Naive thymus-derived CD8-positive, alpha-beta T cell (primary cell): ENCODE results near the gene SGK1. TPM values are rescaled to one million over a fixed set of nuclear protein-coding genes. Genes with fewer than 3 reads are reported as not detected.

Source experiments
- ATAC-seq, 2 donors: fragments of 150-1000 bp; cut with Tn5 transposase in 1 of 2; sonication (Bioruptor Pico), chemical (Tn5 transposase) in 1 of 2; 1 replicate in 1 of 2; 2 replicates in 1 of 2; pipeline ENCODE4 v1.10.0; 2021; ENCODE audit warnings: mild to moderate bottlenecking in 2 of 2, moderate library complexity in 2 of 2
- POLR2A ChIA-PET: fragments of 350-600 bp; sonication (Branson Sonifier 250); formaldehyde crosslinking; loops from one replicate; lab custom pipeline; 2021; ENCODE audit warnings: antibody characterized with exemption; lab: Charles Lee
- DNase-seq, 10 donors: peaks; one replicate each; pipeline versions ENCODE4 v3.0.0 to v3.0.0-alpha.2; 2020 to 2022
- H3K27ac Mint-ChIP-seq, 10 donors: one replicate each; pipeline ENCODE4 v1.8.0; 2020 to 2022; ENCODE audit warnings: mild to moderate bottlenecking in 10 of 10, mixed read lengths in 10 of 10, moderate library complexity in 4 of 10, inconsistent platforms in 1 of 10
- H3K27me3 Mint-ChIP-seq, 5 donors: one replicate each; pipeline ENCODE4 v1.8.0; 2021 to 2022; ENCODE audit warnings: mixed read lengths in 5 of 5
- H3K36me3 Mint-ChIP-seq, 3 donors: one replicate each; pipeline ENCODE4 v1.8.0; 2020 to 2022; ENCODE audit warnings: mixed read lengths in 3 of 3, mild to moderate bottlenecking in 2 of 3, inconsistent platforms in 1 of 3
- H3K4me1 Mint-ChIP-seq, 4 donors: one replicate each; pipeline ENCODE4 v1.8.0; 2021 to 2022; ENCODE audit warnings: mixed read lengths in 4 of 4
- H3K4me3 Mint-ChIP-seq, 10 donors: one replicate each; pipeline ENCODE4 v1.8.0; 2020 to 2022; ENCODE audit warnings: mild to moderate bottlenecking in 10 of 10, mixed read lengths in 10 of 10, moderate library complexity in 6 of 10, inconsistent platforms in 1 of 10
- H3K9me3 Mint-ChIP-seq, 9 donors: one replicate each; pipeline ENCODE4 v1.8.0; 2020 to 2022; ENCODE audit warnings: mixed read lengths in 9 of 9, mild to moderate bottlenecking in 3 of 9, inconsistent platforms in 1 of 9, moderate library complexity in 1 of 9
- polyA plus RNA-seq, 3 donors: library from polyadenylated mRNA; unstranded; fragments of 300-500 nt; fragmentation: Illumina TruSeq; gene quantifications; one replicate each; pipeline ENCODE4 v1.2.3, GENCODE V29; 2021
- total RNA-seq, 8 experiments: library from RNA in 2 of 8; stranded (reverse) in 2 of 8; gene quantifications; one replicate each; pipeline ENCODE4 v1.2.3 and lab custom pipeline; 2021 to 2026

The SGK1 gene
- total and polyA plus RNA-seq, 5 experiments from 2014 or later, result 3.7 to 23.5 (median 9.0) TPM

DNA sequence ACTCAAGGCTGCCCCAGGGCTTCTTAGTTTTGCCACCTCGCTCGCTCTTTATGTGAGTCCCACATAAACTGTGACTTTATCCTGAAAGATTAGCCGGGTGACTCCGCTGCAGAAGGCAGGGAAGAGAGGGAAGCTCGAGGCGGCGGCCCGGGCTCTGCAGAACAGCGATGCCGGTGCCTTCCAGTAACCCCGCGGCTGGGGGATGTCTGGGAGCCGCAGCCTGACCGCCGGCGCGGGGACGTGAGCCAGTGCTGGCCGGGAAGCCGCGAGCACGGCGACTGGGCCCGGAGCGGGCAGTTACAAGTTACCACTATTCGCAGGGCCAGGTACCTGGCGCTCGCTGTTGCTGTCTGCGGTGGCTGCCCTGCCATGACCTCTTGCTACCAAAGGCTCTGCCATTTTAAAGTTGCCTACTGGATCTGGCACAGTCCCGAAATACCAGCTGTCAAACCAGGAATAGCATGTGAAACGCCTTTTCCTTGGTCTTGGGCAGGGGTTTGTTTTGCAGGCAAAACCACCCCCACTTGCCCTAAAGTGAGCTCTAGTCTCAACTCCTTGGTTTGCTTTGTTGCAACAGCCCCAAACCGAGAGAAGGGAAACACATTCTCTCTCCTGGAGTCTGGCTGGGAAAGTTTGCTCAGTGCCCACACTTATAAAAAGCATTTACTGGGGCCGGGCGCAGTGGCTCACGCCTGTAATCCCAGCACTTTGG is 141.5 kb downstream of the SGK1 start:
- peak overlapping the region; percentile 87 to 99 (median 94) for H3K27ac Mint-ChIP-seq
- DNase-seq, result peak in 2 of 10 donors; percentile 11 to 17

DNA sequence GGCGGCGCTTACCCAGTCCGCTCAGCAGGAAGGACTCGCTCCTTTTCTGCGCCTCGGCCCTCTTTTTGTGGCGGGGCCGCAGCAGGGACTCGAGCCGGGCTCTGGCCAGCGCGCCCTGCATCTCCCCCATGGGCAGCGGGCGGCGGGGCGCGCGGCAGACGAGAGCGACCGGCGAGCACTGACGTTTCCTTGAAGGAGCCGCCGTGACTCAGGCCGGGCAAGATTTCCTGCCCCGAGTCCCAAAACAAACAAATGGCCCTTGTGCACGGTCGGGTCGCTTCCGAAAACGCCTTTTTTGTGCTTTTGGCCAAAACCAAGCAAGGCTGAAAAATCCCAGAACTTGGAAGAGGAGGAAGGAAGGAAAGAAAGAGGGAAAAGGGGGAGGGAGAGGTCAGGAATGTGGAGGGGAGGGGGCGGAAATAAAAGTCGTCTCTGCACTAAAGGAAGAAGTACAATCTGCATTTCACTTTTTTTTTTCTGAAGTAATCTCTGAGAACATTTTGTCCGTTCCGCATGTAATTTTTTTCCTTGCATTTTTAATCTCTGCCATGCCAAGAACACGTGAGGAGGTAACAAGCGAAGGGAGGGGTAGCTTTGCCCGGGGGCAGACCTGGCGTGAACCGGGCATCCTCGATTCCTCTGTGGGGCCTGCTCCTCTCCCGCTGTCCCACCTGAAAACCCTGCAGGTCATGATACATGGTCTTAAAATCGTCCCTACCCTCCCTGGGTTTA is 142.2 kb downstream of the SGK1 start:
- peak in 5 of 10 donors; percentile 16 to 67 (median 30) for DNase-seq
- H3K9me3 Mint-ChIP-seq, result no peaks in the 10 kb centered on the region
- peak overlapping the region; percentile 80 to 99 (median 96) for H3K4me3 Mint-ChIP-seq
- peaks cover 0 to 34% (median 23%) of the 10 kb centered on the region in 3 donors for H3K36me3 Mint-ChIP-seq
- H3K27ac Mint-ChIP-seq, result peak overlapping the region; percentile 70 to 99 (median 92)
- ATAC-seq, result no peak
- POLR2A ChIA-PET, result interaction anchor here (0.6 to 1.2 kb wide), 5 partner anchors 61 to 470 kb away, joined by 3 to 4 read pairs (median 3); no protein-coding TSS in a partner anchor
- peaks cover 23 to 67% (median 65%) of the 10 kb centered on the region in 4 donors for H3K4me1 Mint-ChIP-seq
- no peaks in the 10 kb centered on the region for H3K27me3 Mint-ChIP-seq

More for the DNA sequence above, 141.5 kb downstream of the SGK1 start:
- Mint-ChIP-seq H3K27me3 (no peaks in the 10 kb centered on the region), H3K4me3 (peak overlapping the region; percentile 80 to 99 (median 96)), H3K36me3 (peaks cover 0 to 27% (median 18%) of the 10 kb centered on the region in 3 donors), H3K9me3 (no peaks in the 10 kb centered on the region), H3K4me1 (peaks cover 18 to 60% (median 57%) of the 10 kb centered on the region in 4 donors)
- ATAC-seq, result no peak
- POLR2A ChIA-PET, result interaction anchor here (0.6 to 1.2 kb wide), 4 partner anchors 60 to 469 kb away, joined by 3 to 4 read pairs (median 4); no protein-coding TSS in a partner anchor

DNA sequence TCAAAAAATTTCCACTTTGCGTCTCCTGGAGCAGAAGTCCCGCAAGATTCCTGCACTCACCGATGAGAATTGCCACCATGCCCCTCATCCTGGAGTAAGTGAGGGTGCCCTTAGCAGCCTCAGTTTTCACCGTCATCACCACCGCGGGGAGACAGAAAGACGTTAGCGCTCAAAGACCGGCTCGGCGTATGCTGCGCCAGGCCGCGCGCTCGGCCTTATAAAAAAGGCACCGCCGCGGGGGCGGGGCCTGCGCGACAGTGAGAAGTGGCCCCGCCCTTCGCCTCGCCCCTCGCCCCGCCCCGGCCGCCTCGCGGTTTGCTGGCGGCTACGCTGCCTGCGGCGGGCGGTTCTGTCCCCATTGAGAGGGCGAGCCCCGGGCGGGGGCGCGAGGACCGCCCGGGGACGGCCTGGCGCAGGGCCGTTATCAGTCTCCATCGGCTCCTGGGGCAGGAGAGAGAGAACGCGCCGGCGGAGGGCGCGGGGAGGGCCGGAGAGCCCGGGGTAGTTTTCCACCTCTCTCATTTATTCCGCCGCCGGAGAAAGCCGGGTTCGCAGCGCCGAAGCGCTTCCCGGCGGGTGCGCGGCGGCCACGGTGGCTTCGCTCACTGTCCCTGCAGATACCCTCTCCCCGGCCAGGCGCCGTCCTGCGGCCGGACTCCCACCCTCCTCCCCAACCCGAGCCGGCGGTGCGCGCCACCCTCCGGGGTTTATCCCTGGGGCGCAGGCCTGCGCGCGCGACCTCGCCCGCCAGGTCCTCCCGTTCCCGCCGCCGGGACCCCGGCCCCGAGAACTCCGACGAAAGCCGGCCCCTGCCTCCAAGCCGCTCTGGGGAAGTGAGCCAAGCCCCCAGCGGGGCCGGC is 143.0 kb downstream of the SGK1 start:
- peak overlapping the region; percentile 88 to 99 (median 96) for H3K27ac Mint-ChIP-seq

DNA sequence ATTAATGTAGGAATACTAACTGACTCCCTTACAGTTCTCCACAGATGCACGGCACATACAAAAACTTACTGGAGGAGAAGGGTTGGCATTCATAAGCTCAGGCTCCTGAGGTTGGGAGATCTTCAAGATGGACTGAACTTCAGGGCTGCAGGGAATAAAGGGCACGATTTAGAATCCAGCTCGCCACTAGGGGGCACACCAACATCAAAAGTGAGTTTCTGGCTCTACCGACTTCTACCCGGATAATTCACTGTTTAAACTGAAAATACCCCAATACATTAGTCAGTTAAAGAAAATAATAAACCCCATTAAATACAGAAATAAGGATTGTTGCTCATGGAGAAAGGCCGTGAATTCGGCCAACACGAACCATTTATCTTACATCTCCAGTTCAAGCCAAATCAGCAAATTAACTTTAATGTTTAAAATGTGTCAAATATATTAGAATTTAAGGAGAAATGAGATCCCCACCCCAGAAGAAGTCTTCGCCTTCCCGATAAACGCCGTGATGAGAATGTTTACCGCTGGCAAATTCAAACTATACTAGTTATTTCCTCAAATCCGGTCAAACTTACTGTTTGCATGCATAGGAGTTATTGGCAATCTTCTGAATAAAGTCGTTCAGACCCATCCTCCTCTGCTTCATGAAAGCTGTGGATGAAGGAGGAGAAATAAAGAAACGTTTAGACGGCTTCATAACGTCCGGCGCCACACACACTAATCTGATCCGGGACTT is 143.8 kb downstream of the SGK1 start:
- peak overlapping the region; percentile 80 to 99 (median 96) for H3K4me3 Mint-ChIP-seq
- peak; percentile 68 to 90 (median 84) for DNase-seq
- H3K9me3 Mint-ChIP-seq, result no peaks in the 10 kb centered on the region
- H3K4me1 Mint-ChIP-seq, result peaks cover 29 to 80% (median 74%) of the 10 kb centered on the region in 4 donors
- peak; percentile 23 to 27 for ATAC-seq
- no peaks in the 10 kb centered on the region for H3K27me3 Mint-ChIP-seq
- H3K36me3 Mint-ChIP-seq, result peaks cover 0 to 50% (median 29%) of the 10 kb centered on the region in 3 donors
- POLR2A ChIA-PET, result interaction anchor here (0.5 to 1.7 kb wide), 8 partner anchors 358 to 766 kb away, joined by 3 to 24 read pairs (median 3); no protein-coding TSS in a partner anchor
- peak overlapping the region; percentile 88 to 99 (median 94) for H3K27ac Mint-ChIP-seq

More for the DNA sequence above, 143.0 kb downstream of the SGK1 start:
- H3K4me1 Mint-ChIP-seq, result peaks cover 27 to 74% (median 71%) of the 10 kb centered on the region in 4 donors
- H3K27me3 Mint-ChIP-seq, result no peaks in the 10 kb centered on the region
- peak overlapping the region; percentile 80 to 99 (median 96) for H3K4me3 Mint-ChIP-seq
- POLR2A ChIA-PET, result interaction anchor here (0.6 to 1.7 kb wide), 4 partner anchors 462 to 640 kb away, joined by 3 to 24 read pairs (median 5); no protein-coding TSS in a partner anchor
- H3K9me3 Mint-ChIP-seq, result no peaks in the 10 kb centered on the region
- peak; percentile 72 to 77 for ATAC-seq
- peak; percentile 85 to 95 (median 93) for DNase-seq
- peaks cover 0 to 42% (median 27%) of the 10 kb centered on the region in 3 donors for H3K36me3 Mint-ChIP-seq

DNA sequence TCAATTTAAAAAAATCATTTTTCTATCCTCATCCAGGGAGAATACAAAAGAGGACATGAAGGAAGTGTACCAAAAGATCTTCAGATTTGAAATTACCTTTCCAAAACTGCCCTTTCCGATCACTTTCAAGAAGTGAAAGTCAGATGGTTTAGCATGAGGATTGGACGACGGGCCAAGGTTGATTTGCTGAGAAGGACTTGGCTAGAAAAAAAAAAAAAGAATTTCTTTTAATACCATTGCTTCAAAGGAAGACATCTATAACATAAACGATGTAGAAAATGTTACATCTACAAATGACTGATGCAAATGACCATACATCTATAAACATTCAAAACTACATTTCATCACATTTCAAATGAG is 144.6 kb downstream of the SGK1 start:
- H3K27ac Mint-ChIP-seq, result peak overlapping the region in 6 of 10 donors; percentile 29 to 93 (median 82)
- POLR2A ChIA-PET, result interaction anchor here (0.5 to 1.7 kb wide), 4 partner anchors 359 to 767 kb away, joined by 3 to 24 read pairs (median 4); no protein-coding TSS in a partner anchor
- H3K4me1 Mint-ChIP-seq, result peaks cover 29 to 76% (median 70%) of the 10 kb centered on the region in 4 donors
- ATAC-seq (no peak), DNase-seq (no peak)
- H3K27me3 Mint-ChIP-seq, result no peaks in the 10 kb centered on the region
- no peaks in the 10 kb centered on the region for H3K9me3 Mint-ChIP-seq
- H3K36me3 Mint-ChIP-seq, result peaks cover 4 to 57% (median 32%) of the 10 kb centered on the region in 3 donors
- peak overlapping the region; percentile 80 to 99 (median 96) for H3K4me3 Mint-ChIP-seq

DNA sequence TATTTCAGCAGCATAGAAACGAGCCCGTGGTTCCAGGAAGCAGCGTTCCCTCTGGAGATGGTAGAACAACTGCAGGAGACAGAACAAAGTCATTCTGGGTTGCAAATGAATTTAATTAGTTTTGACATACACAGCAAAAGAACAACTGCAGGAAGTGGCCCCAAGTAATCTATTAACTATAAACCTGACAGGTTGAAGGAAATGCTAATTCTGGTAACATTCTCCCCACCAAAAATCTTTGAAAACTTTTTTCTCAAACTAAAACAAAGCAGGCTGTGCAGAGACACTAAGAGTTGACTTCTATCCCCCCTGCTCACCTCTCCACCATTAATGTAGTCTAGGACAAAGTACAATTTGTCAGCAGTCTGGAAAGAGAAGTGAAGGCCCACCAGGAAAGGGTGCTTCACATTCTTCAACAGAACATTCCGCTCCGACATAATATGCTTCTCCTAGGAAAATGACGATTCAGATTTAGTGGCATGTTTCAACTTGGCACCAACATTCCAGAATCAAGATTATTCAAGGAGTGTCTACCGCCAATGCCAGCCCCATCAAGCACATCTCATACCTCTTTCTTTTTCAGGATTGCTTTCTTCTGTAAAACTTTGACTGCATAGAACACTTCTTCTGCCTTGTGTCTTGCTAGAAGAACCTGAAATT is 145.1 kb downstream of the SGK1 start:
- Mint-ChIP-seq H3K36me3 (peaks cover 4 to 62% (median 35%) of the 10 kb centered on the region in 3 donors), H3K27ac (peak overlapping the region in 8 of 10 donors; percentile 5 to 88 (median 75)), H3K4me1 (peaks cover 28 to 71% (median 65%) of the 10 kb centered on the region in 4 donors), H3K4me3 (peak overlapping the region; percentile 34 to 99 (median 96)), H3K9me3 (no peaks in the 10 kb centered on the region), H3K27me3 (no peaks in the 10 kb centered on the region)
- POLR2A ChIA-PET, result no interaction called here
- DNase-seq, result no peak
- no peak for ATAC-seq

DNA sequence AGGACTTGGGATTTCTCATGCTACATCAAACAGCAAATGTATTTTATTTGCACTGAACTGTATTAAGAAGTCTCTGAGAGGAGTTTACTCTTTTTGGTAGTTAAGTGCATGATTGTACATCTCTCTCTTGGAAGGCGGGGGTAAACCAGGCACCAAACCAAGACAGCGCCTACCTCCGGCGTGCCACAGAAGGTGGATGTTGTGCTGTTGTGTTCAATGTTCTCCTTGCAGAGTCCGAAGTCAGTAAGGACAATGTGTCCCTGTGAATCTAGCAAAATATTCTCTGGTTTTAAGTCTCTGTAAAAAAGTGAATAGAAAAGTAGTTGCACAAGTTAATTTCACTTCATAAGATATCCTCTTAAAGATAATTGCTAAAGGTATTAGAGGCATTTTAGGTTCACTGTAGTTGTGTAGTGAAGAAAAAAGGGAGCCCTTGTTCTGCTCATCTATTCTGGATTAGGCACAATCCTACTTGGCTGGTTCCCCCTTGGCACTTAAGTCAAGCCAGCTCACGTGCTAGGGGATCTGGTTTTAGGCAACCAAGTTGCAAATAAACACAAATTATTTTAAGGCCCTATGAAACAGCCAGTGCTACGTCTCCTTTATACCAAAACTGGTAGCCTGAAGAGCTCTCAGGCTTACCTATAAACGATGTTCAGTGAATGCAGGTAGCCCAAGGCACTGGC is 145.7 kb downstream of the SGK1 start:
- POLR2A ChIA-PET, result no interaction called here
- H3K27ac Mint-ChIP-seq, result peak overlapping the region in 7 of 10 donors; percentile 5 to 78 (median 74)
- DNase-seq (no peak), ATAC-seq (no peak)
- H3K4me3 Mint-ChIP-seq, result peak overlapping the region in 9 of 10 donors; percentile 7 to 99 (median 96)
- H3K36me3 Mint-ChIP-seq, result peaks cover 4 to 67% (median 35%) of the 10 kb centered on the region in 3 donors
- no peaks in the 10 kb centered on the region for H3K27me3 Mint-ChIP-seq
- no peaks in the 10 kb centered on the region for H3K9me3 Mint-ChIP-seq
- peaks cover 21 to 64% (median 58%) of the 10 kb centered on the region in 4 donors for H3K4me1 Mint-ChIP-seq

DNA sequence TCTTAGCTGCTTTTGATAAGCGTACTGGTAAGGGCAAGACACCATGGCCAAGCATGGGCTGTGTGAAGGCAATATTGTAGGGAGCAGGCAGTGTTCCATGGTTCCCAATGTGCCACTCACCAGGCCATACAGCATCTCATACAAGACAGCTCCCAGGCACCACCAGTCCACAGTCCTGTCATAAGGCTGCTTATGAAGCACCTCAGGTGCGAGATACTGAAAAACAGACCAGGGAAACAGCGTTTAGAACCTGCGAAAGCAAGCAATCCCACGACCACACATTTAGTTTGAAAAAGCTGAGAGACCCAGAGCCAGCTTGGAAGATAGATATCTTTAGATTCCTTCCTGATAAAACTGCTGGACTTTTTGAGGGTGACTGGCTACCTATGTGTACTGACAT is 146.4 kb downstream of the SGK1 start:
- DNase-seq, result no peak
- Mint-ChIP-seq H3K27me3 (no peaks in the 10 kb centered on the region), H3K4me1 (peaks cover 21 to 63% (median 53%) of the 10 kb centered on the region in 4 donors), H3K36me3 (peaks cover 4 to 71% (median 35%) of the 10 kb centered on the region in 3 donors), H3K9me3 (no peaks in the 10 kb centered on the region), H3K27ac (peak overlapping the region in 6 of 10 donors; percentile 43 to 81 (median 64)), H3K4me3 (peak overlapping the region in 8 of 10 donors; percentile 12 to 98 (median 59))
- POLR2A ChIA-PET, result no interaction called here
- ATAC-seq, result no peak

DNA sequence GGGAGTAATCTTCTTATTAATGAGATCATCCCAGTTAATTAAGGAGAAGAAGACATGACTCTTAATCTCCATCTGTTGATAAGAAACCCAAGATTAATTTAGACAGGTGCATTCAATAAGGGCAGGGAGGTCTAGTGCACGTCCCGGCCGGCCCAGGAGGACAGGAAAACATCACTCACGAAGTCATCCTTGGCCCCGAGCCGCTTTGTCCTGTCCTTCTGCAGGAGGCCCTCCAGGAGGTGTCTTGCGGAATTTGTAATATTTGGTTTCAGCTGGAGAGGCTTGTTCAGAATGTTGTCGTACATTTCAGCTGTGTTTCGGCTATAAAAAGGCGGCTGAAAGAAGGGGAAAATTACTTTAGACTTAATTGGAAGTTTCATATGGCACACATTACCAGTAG is 147.1 kb downstream of the SGK1 start:
- H3K4me1 Mint-ChIP-seq, result peaks cover 18 to 59% (median 49%) of the 10 kb centered on the region in 4 donors
- peaks cover 4 to 71% (median 35%) of the 10 kb centered on the region in 3 donors for H3K36me3 Mint-ChIP-seq
- no peak for ATAC-seq
- peak overlapping the region in 6 of 10 donors; percentile 30 to 98 (median 54) for H3K4me3 Mint-ChIP-seq
- no peaks in the 10 kb centered on the region for H3K27me3 Mint-ChIP-seq
- H3K27ac Mint-ChIP-seq, result peak overlapping the region in 7 of 10 donors; percentile 19 to 81 (median 53)
- DNase-seq, result no peak
- POLR2A ChIA-PET, result interaction anchor here (0.6 kb wide), 1 partner anchor 1523 kb away, joined by 3 read pairs; no protein-coding TSS in a partner anchor
- no peaks in the 10 kb centered on the region for H3K9me3 Mint-ChIP-seq

DNA sequence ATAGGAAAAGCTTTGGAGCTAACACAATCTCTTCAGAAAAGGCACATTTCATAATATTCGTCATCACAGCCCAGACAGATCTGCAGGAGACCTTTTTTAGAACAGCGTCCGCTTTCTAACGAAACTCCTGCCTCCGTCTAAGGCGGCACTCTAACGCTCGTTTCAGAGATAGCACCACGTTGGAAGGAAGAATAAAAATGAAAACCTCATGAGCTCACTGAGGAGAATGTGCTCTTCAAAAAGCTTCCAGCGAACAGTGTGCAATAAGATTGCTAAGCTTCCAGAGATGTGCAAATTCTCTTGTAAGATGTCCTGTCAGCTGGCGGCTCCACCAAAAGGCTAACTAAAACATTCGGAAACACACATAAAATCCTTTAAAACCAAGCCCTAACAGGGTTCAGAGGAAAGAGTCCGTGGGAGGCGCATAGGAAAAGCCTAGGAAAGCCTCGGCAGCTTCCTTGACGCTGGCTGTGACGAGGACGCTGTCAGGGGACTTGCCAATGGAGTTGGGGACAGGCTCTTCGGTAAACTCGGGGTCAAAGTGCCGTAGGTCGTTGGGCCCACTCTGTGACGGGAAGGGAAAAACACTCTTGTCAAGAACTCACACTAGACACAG is 147.9 kb downstream of the SGK1 start:
- no peaks in the 10 kb centered on the region for H3K9me3 Mint-ChIP-seq
- peaks cover 16 to 54% (median 46%) of the 10 kb centered on the region in 4 donors for H3K4me1 Mint-ChIP-seq
- DNase-seq, result no peak
- peak overlapping the region in 7 of 10 donors; percentile 9 to 57 (median 48) for H3K27ac Mint-ChIP-seq
- POLR2A ChIA-PET, result interaction anchor here (0.9 kb wide), 1 partner anchor 471 kb away, joined by 3 read pairs; no protein-coding TSS in a partner anchor
- ATAC-seq, result no peak
- peaks cover 4 to 71% (median 35%) of the 10 kb centered on the region in 3 donors for H3K36me3 Mint-ChIP-seq
- H3K4me3 Mint-ChIP-seq, result peak overlapping the region in 7 of 10 donors; percentile 33 to 98 (median 52)
- no peaks in the 10 kb centered on the region for H3K27me3 Mint-ChIP-seq
